Liver (tissue), 9 donors: ENCODE measurements around the gene HRG. TPM values are rescaled to one million over a fixed set of nuclear protein-coding genes. Genes with fewer than 3 reads are reported as not detected.

Experiments used
- DNase-seq: peaks from one replicate; pipeline ENCODE4 v3.0.0-alpha.2; 2017; ENCODE audit warnings: low spot score
- H3K27ac ChIP-seq, 2 donors: one replicate each; pipeline ENCODE4 v1.7.0; 2013; ENCODE audit warnings: inconsistent platforms in 2 of 2, low read length in 2 of 2, control low read depth in 1 of 2, low read depth in 1 of 2, mild to moderate bottlenecking in 1 of 2
- H3K27me3 ChIP-seq, 4 donors: one replicate each; pipeline versions ENCODE4 v1.6.1 to v1.7.0; 2013; ENCODE audit warnings: low read length in 3 of 4, inconsistent platforms in 1 of 4, mild to moderate bottlenecking in 1 of 4, moderate library complexity in 1 of 4; ENCODE audit not compliant: control insufficient read depth in 4 of 4, insufficient read depth in 4 of 4
- H3K36me3 ChIP-seq, 4 donors: one replicate each; pipeline versions ENCODE4 v1.6.1 to v1.7.0; 2013; ENCODE audit warnings: low read length in 3 of 4, mild to moderate bottlenecking in 3 of 4, low read depth in 1 of 4, moderate library complexity in 1 of 4; ENCODE audit not compliant: control insufficient read depth in 4 of 4, insufficient read depth in 3 of 4
- H3K4me1 ChIP-seq, 4 donors: one replicate each; pipeline versions ENCODE4 v1.6.1 to v1.7.0; 2013; ENCODE audit warnings: low read length in 3 of 4, mild to moderate bottlenecking in 3 of 4, moderate library complexity in 1 of 4; ENCODE audit not compliant: control insufficient read depth in 4 of 4, insufficient read depth in 4 of 4
- H3K4me3 ChIP-seq, 3 donors: one replicate each; pipeline versions ENCODE4 v1.6.1 to v1.7.0; 2013; ENCODE audit warnings: low read length in 3 of 3, control low read depth in 1 of 3, low read depth in 1 of 3, mild to moderate bottlenecking in 1 of 3
- H3K9ac ChIP-seq, 2 donors: one replicate each; pipeline ENCODE4 v1.7.0; 2013; ENCODE audit warnings: low read length in 2 of 2, mild to moderate bottlenecking in 2 of 2, moderate library complexity in 2 of 2, control low read depth in 1 of 2, low read depth in 1 of 2
- H3K9me3 ChIP-seq, 4 donors: one replicate each; pipeline versions ENCODE4 v1.6.1 to v1.7.0; 2013; ENCODE audit warnings: low read length in 3 of 4; ENCODE audit not compliant: control insufficient read depth in 4 of 4
- ATF3 ChIP-seq: IDR thresholded peaks from 2 replicates; pipeline ENCODE4 v1.6.1; 2016; ENCODE audit warnings: antibody characterized with exemption
- CTCF ChIP-seq: fragments of 150-350 bp; IDR thresholded peaks from 2 replicates; pipeline ENCODE4 v1.5.1; 2017; ENCODE audit warnings: improper control_type of control experiment, low read depth, low read length; ENCODE audit not compliant: missing input control
- EGR1 ChIP-seq, 2 donors: IDR thresholded peaks; 2 replicates each; pipeline ENCODE4 v1.6.1; 2016 to 2018; ENCODE audit warnings: antibody characterized with exemption in 2 of 2, low read depth in 2 of 2
- FOXA1 ChIP-seq: IDR thresholded peaks from 2 replicates; pipeline ENCODE4 v1.6.1; 2016; ENCODE audit warnings: antibody characterized with exemption
- FOXA2 ChIP-seq: IDR thresholded peaks from 2 replicates; pipeline ENCODE4 v1.6.1; 2016; ENCODE audit warnings: antibody characterized with exemption
- GABPA ChIP-seq, 2 donors: IDR thresholded peaks in 1 of 2; conservative IDR thresholded peaks in 1 of 2; 2 replicates each; pipeline ENCODE4 v1.6.1; 2016; ENCODE audit warnings: antibody characterized with exemption in 2 of 2, mild to moderate bottlenecking in 1 of 2, moderate library complexity in 1 of 2
- HNF4A ChIP-seq, 2 donors: conservative IDR thresholded peaks; 2 replicates each; pipeline ENCODE4 v1.6.1; 2016; ENCODE audit warnings: antibody characterized with exemption in 2 of 2, mild to moderate bottlenecking in 2 of 2
- JUND ChIP-seq, 2 donors: IDR thresholded peaks; 2 replicates each; pipeline ENCODE4 v1.6.1; 2016; ENCODE audit warnings: antibody characterized with exemption in 2 of 2
- RAD21 ChIP-seq, 2 donors: IDR thresholded peaks; 2 replicates each; pipeline ENCODE4 v1.6.1; 2016; ENCODE audit warnings: antibody characterized with exemption in 2 of 2, mild to moderate bottlenecking in 2 of 2
- RXRA ChIP-seq, 2 donors: IDR thresholded peaks; 2 replicates each; pipeline ENCODE4 v1.6.1; 2017 to 2018; ENCODE audit warnings: antibody characterized with exemption in 2 of 2, mild to moderate bottlenecking in 1 of 2
- YY1 ChIP-seq: IDR thresholded peaks from 2 replicates; pipeline ENCODE4 v1.6.1; 2016; ENCODE audit warnings: antibody characterized with exemption, mild to moderate bottlenecking
- WGBS: extraction: QIAGEN DNeasy Blood & Tissue Kit; methylation state at CpG from one replicate; pipeline ENCODE4 v1.1.7; 2013; 5-methylcytosine and 5-hydroxymethylcytosine counted together
- polyA plus RNA-seq, 2 donors: library from polyadenylated mRNA; stranded (reverse) in 1 of 2; unstranded in 1 of 2; fragments of 200-250 nt in 1 of 2; fragments of >200 nt in 1 of 2; fragmentation: Nextera tagmentation in 1 of 2; extraction: Ambion mirVana in 1 of 2; gene quantifications; one replicate each; pipeline versions ENCODE4 v1.2.1 to v1.2.3, GENCODE V29; 2013 to 2015
- total RNA-seq, 2 donors: library from RNA; depleted of rRNA; stranded (reverse); fragments of >200 nt; gene quantifications; one replicate each; pipeline ENCODE4 v1.2.3, GENCODE V29; 2014
- donor health status: healthy.
- donor health status: healthy.
- donor health status: healthy.
- donor health status: healthy.
- donor health status: healthy.

The HRG gene
- total and polyA plus RNA-seq, 4 donors, result 41.8 to 837 (median 227) TPM

GRCh38 chr3:186627852-186628414 lies 37.9 kb upstream of the HRG start:
- peak in 1 of 2 donors; percentile 18 for TF ChIP-seq JUND (IDR thresholded peaks at IDR 0.05)
- no peak for TF ChIP-seq GABPA (IDR thresholded peaks at IDR 0.05 in 1 of 2, conservative IDR thresholded peaks at IDR 0.05 in 1 of 2)
- Histone ChIP-seq H3K4me3 (no peak overlapping the region), H3K9ac (no peak overlapping the region), H3K27ac (no peak overlapping the region), H3K9me3 (no peaks in the 10 kb centered on the region), H3K36me3 (no peaks in the 10 kb centered on the region), H3K27me3 (no peaks in the 10 kb centered on the region), H3K4me1 (peaks cover 5 to 20% (median 15%) of the 10 kb centered on the region in 4 donors)
- DNase-seq, result no peak
- WGBS, result 91% methylated on average over 7 of the region's 7 CpGs

- TF ChIP-seq EGR1 (IDR thresholded peaks at IDR 0.05; ENCODE audit: low read depth in 2 of 2), result no peak
- H3K9me3 ChIP-seq, result no peaks in the 10 kb centered on the region
- H3K4me3 ChIP-seq, result no peak overlapping the region
- no peak overlapping the region for H3K9ac ChIP-seq
- no peak for DNase-seq
- no peaks in the 10 kb centered on the region for H3K36me3 ChIP-seq
- H3K27me3 ChIP-seq, result no peaks in the 10 kb centered on the region
- WGBS, result 64% methylated on average over 7 of the region's 7 CpGs
- H3K27ac ChIP-seq, result no peak overlapping the region
- peaks cover 5 to 24% (median 20%) of the 10 kb centered on the region in 4 donors for H3K4me1 ChIP-seq
Measured at GRCh38 chr3:186628756-186629155, 37.1 kb upstream of the HRG start.

- H3K9ac ChIP-seq, result no peak overlapping the region
- no peaks in the 10 kb centered on the region for H3K9me3 ChIP-seq
- no peak overlapping the region for H3K27ac ChIP-seq
- no peaks in the 10 kb centered on the region for H3K27me3 ChIP-seq
- TF ChIP-seq YY1 (peak; percentile 13), FOXA2 (peak; percentile 16), RXRA (IDR thresholded peaks at IDR 0.05) (peak in 1 of 2 donors; percentile 78), RAD21 (IDR thresholded peaks at IDR 0.05) (no peak), HNF4A (conservative IDR thresholded peaks at IDR 0.05) (peak; percentile 11 to 67)
- no peaks in the 10 kb centered on the region for H3K36me3 ChIP-seq
- H3K4me3 ChIP-seq, result no peak overlapping the region
- H3K4me1 ChIP-seq, result peaks cover 7 to 40% (median 38%) of the 10 kb centered on the region in 4 donors
- no peak for DNase-seq
- WGBS, result 66% methylated on average over 6 of the region's 6 CpGs
Measured at GRCh38 chr3:186630950-186631641, 34.7 kb upstream of the HRG start.

GRCh38 chr3:186633481-186633880 lies 32.3 kb upstream of the HRG start:
- Histone ChIP-seq H3K9ac (peak overlapping the region in 1 of 2 donors; percentile 4), H3K27me3 (no peaks in the 10 kb centered on the region), H3K36me3 (no peaks in the 10 kb centered on the region), H3K9me3 (no peaks in the 10 kb centered on the region), H3K4me3 (peak overlapping the region in 1 of 3 donors; percentile 28), H3K27ac (peak overlapping the region; percentile 58 to 79), H3K4me1 (peaks cover 8 to 58% (median 51%) of the 10 kb centered on the region in 4 donors)
- peak; percentile 17 for TF ChIP-seq FOXA1
- peak; percentile 42 to 73 for TF ChIP-seq RXRA (IDR thresholded peaks at IDR 0.05)
- no peak for TF ChIP-seq RAD21 (IDR thresholded peaks at IDR 0.05)
- TF ChIP-seq HNF4A (conservative IDR thresholded peaks at IDR 0.05), result peak in 1 of 2 donors; percentile 56
- TF ChIP-seq ATF3, result no peak
- TF ChIP-seq CTCF, result no peak
- peak in 1 of 2 donors; percentile 67 for TF ChIP-seq JUND (IDR thresholded peaks at IDR 0.05)
- TF ChIP-seq FOXA2, result peak; percentile 39
- DNase-seq, result no peak
